Activated CD8-positive, alpha-beta T cell treated with anti-CD3 and anti-CD28 coated beads for 36 hours (primary cell): ENCODE results near the gene INPP5K. TPM values are rescaled to one million over a fixed set of nuclear protein-coding genes. Genes with fewer than 3 reads are reported as not detected.

Source experiments
- ATAC-seq: fragments of 200-7000 bp; cut with Tn5 transposase; one replicate; pipeline ENCODE4 v1.10.0; 2021; ENCODE audit warnings: mild to moderate bottlenecking, moderate library complexity
- CTCF ChIA-PET: fragments of 350-600 bp; sonication (Branson Sonifier 250); formaldehyde crosslinking; loops from one replicate; lab custom pipeline; 2021; ENCODE audit warnings: antibody characterized with exemption; lab: Charles Lee
- POLR2A ChIA-PET: fragments of 350-600 bp; sonication (Branson Sonifier 250); formaldehyde crosslinking; loops from one replicate; lab custom pipeline; 2021; ENCODE audit warnings: antibody characterized with exemption; lab: Charles Lee
- DNase-seq: peaks from one replicate; pipeline ENCODE4 v3.0.0-alpha.2; 2020
- H3K27ac Mint-ChIP-seq: one replicate; pipeline ENCODE4 v1.8.0; 2021; ENCODE audit warnings: mild to moderate bottlenecking, mixed read lengths
- H3K27me3 Mint-ChIP-seq: one replicate; pipeline ENCODE4 v1.8.0; 2021; ENCODE audit warnings: mixed read lengths
- H3K36me3 Mint-ChIP-seq: one replicate; pipeline ENCODE4 v1.8.0; 2021; ENCODE audit warnings: low read depth, mixed read lengths
- H3K4me1 Mint-ChIP-seq: one replicate; pipeline ENCODE4 v1.8.0; 2021; ENCODE audit warnings: low read depth, mixed read lengths
- H3K4me3 Mint-ChIP-seq: one replicate; pipeline ENCODE4 v1.8.0; 2021; ENCODE audit warnings: mild to moderate bottlenecking, moderate library complexity, mixed read lengths
- H3K9me3 Mint-ChIP-seq: one replicate; pipeline ENCODE4 v1.8.0; 2021; ENCODE audit warnings: mixed read lengths
- CTCF ChIP-seq: fragments of 200-600 bp; IDR thresholded peaks from one replicate; pipeline ENCODE4 v1.8.0; 2022; ENCODE audit warnings: antibody characterized with exemption, mild to moderate bottlenecking
- intact Hi-C: fragments of 100-400 bp; cut with micrococcal nuclease; formaldehyde crosslinking; loops from one replicate; pipeline ENCODE4 v1.10.0; 2022
- total RNA-seq, 2 experiments: library from RNA; stranded (reverse); gene quantifications; one replicate each; pipeline ENCODE4 v1.2.3, GENCODE V29; 2021

INPP5K gene
- total RNA-seq, 2 experiments from 2014 or later: 16.5 to 16.7 TPM

GRCh38 chr17:1480747-1481465, 35.5 kb downstream of the INPP5K start:
- Mint-ChIP-seq H3K27ac (no peak overlapping the region), H3K4me3 (no peak overlapping the region), H3K4me1 (peaks cover 5% of the 10 kb centered on the region), H3K36me3 (no peaks in the 10 kb centered on the region), H3K27me3 (no peaks in the 10 kb centered on the region), H3K9me3 (no peaks in the 10 kb centered on the region)
- DNase-seq (no peak), ATAC-seq (no peak)
- TF ChIP-seq CTCF: no peak
- CTCF ChIA-PET: interaction anchor here (1.2 kb wide), 1 partner anchor 36 kb away, joined by 3 read pairs; the partner anchor contains the start of gene INPP5K
- POLR2A ChIA-PET: interaction anchor here (0.7 kb wide), 1 partner anchor 19 kb away, joined by 3 read pairs; no protein-coding TSS in a partner anchor
- intact Hi-C loops: no loop called here

- ATAC-seq (no peak), DNase-seq (no peak)
- intact Hi-C loops: no loop called here
- ChIA-PET CTCF (no interaction called here), POLR2A (no interaction called here)
- no peaks in the 10 kb centered on the region for H3K9me3 Mint-ChIP-seq
- no peak overlapping the region for H3K27ac Mint-ChIP-seq
- H3K36me3 Mint-ChIP-seq: no peaks in the 10 kb centered on the region
- peaks cover 6% of the 10 kb centered on the region for H3K4me1 Mint-ChIP-seq
- H3K27me3 Mint-ChIP-seq: peaks cover 3% of the 10 kb centered on the region
- no peak for TF ChIP-seq CTCF
- no peak overlapping the region for H3K4me3 Mint-ChIP-seq
These were observed 38.0 kb downstream of the INPP5K start for GRCh38 chr17:1478418-1478817.

GRCh38 chr17:1475321-1475854, 41.0 kb downstream of the INPP5K start:
- TF ChIP-seq CTCF: no peak
- H3K36me3 Mint-ChIP-seq: no peaks in the 10 kb centered on the region
- POLR2A ChIA-PET: no interaction called here

GRCh38 chr17:1474402-1475189, 41.8 kb downstream of the INPP5K start:
- intact Hi-C loops: no loop called here
- peaks cover 3% of the 10 kb centered on the region for H3K27me3 Mint-ChIP-seq
- ATAC-seq: no peak
- no peak for TF ChIP-seq CTCF
- DNase-seq: no peak
- no peak overlapping the region for H3K27ac Mint-ChIP-seq
- H3K9me3 Mint-ChIP-seq: no peaks in the 10 kb centered on the region
- no peak overlapping the region for H3K4me3 Mint-ChIP-seq
- H3K36me3 Mint-ChIP-seq: peaks cover under 1% of the 10 kb centered on the region
- ChIA-PET CTCF (interaction anchor here (1.0 to 1.2 kb wide), 3 partner anchors 12 to 110 kb away, joined by 3 read pairs; no protein-coding TSS in a partner anchor), POLR2A (interaction anchor here (1.7 kb wide), 1 partner anchor 12 kb away, joined by 6 read pairs; no protein-coding TSS in a partner anchor)
- H3K4me1 Mint-ChIP-seq: peaks cover 15% of the 10 kb centered on the region

More at GRCh38 chr17:1475321-1475854, 41.0 kb downstream of the INPP5K start:
- Mint-ChIP-seq H3K27me3 (peaks cover 3% of the 10 kb centered on the region), H3K4me3 (no peak overlapping the region), H3K4me1 (peaks cover 15% of the 10 kb centered on the region), H3K27ac (no peak overlapping the region), H3K9me3 (no peaks in the 10 kb centered on the region)
- ATAC-seq (no peak), DNase-seq (no peak)
- intact Hi-C loops: no loop called here
- CTCF ChIA-PET: interaction anchor here (1.0 to 1.2 kb wide), 4 partner anchors 13 to 110 kb away, joined by 3 read pairs; no protein-coding TSS in a partner anchor
